Ovary (tissue), 3 donors: ENCODE data around the gene ARFGAP1.

Experiments used
- CTCF ChIP-seq, 3 donors: fragments of 450-650 bp in 2 of 3; fragments of 200-600 bp in 1 of 3; IDR thresholded peaks; one replicate each; pipeline versions ENCODE4 v1.5.1 to v1.8.0; 2016 to 2022; ENCODE audit warnings: antibody characterized with exemption in 3 of 3, mild to moderate bottlenecking in 1 of 3
- POLR2A ChIP-seq: fragments of 450-650 bp; IDR thresholded peaks from one replicate; pipeline ENCODE4 v1.6.1; 2017; ENCODE audit warnings: antibody characterized with exemption, mild to moderate bottlenecking, moderate library complexity
- donor health status: DM: no; HTN: no; CAD: no.

- TF ChIP-seq CTCF (IDR thresholded peaks at IDR 0.05) (no peak), POLR2A (no peak)
These were observed 21.9 kb downstream of the ARFGAP1 start for GRCh38 chr20:63294536-63294900.
